ENCODE measurements around the gene LIX1L. TPM values are rescaled to one million over a fixed set of nuclear protein-coding genes. Genes with fewer than 3 reads are reported as not detected.

Gene LIX1L
- total and polyA plus RNA-seq, 2 donors (not counting 1 experiment from before 2014, with no cell fraction given): 14.2 to 63.3 TPM

DNA sequence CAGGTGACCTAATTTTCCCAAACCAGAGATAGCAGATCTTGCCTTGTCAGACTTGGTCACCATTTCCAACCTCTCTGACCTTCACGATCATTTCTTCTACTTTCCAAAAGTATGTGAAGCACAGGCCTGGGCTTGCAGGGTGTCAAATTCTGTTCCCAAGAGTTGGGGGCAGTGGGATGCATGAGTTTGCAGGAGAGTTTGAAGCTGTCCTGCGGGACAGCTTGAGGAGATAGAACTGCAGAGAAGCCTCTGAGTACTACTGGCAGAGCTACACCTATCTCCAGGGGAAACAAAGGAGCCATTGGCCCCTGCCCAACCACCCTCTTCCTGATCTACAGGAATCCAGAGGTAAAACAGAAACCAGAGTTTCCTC, 27.3 kb upstream of the LIX1L start:
- no peak for TF ChIP-seq EZH2 (IDR thresholded peaks at IDR 0.05; ENCODE audit: low read length, missing control alignments)
- TF ChIP-seq, protein P1, sequence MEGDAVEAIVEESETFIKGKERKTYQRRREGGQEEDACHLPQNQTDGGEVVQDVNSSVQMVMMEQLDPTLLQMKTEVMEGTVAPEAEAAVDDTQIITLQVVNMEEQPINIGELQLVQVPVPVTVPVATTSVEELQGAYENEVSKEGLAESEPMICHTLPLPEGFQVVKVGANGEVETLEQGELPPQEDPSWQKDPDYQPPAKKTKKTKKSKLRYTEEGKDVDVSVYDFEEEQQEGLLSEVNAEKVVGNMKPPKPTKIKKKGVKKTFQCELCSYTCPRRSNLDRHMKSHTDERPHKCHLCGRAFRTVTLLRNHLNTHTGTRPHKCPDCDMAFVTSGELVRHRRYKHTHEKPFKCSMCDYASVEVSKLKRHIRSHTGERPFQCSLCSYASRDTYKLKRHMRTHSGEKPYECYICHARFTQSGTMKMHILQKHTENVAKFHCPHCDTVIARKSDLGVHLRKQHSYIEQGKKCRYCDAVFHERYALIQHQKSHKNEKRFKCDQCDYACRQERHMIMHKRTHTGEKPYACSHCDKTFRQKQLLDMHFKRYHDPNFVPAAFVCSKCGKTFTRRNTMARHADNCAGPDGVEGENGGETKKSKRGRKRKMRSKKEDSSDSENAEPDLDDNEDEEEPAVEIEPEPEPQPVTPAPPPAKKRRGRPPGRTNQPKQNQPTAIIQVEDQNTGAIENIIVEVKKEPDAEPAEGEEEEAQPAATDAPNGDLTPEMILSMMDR (conservative IDR thresholded peaks at IDR 0.05 in 1 of 2, IDR thresholded peaks at IDR 0.05 in 1 of 2; ENCODE audit: low read depth in 1 of 2, low read length in 2 of 2): no peak
- H3K9ac ChIP-seq (ENCODE audit: insufficient read depth, low read length): no peak overlapping the region
- H4K20me1 ChIP-seq (ENCODE audit: control insufficient read depth, extremely low read depth, insufficient read depth, low read length): no peaks in the 10 kb centered on the region
- DNase-seq (ENCODE audit: low read depth in 2 of 2): no peak
- H3K79me2 ChIP-seq (ENCODE audit: control insufficient read depth, insufficient read depth, low read length): no peaks in the 10 kb centered on the region
- H3K27ac ChIP-seq (ENCODE audit: insufficient read depth, low read length): no peak overlapping the region
- H3K4me1 ChIP-seq (ENCODE audit: control insufficient read depth, extremely low read depth, insufficient read depth, low read length): peaks cover 12% of the 10 kb centered on the region
- no peaks in the 10 kb centered on the region for H3K9me3 ChIP-seq (ENCODE audit: control insufficient read depth, insufficient read depth, low read depth, low read length)
- no peaks in the 10 kb centered on the region for H3K27me3 ChIP-seq (ENCODE audit: control insufficient read depth, insufficient read depth, low read length)
- H3K4me2 ChIP-seq (ENCODE audit: extremely low read depth, insufficient read depth, low read length): peak overlapping the region; percentile 66
- peak overlapping the region; percentile 66 for H2AFZ ChIP-seq (ENCODE audit: low read length)
- no peak overlapping the region for H3K4me3 ChIP-seq (replicated peaks in 1 of 4; ENCODE audit: control extremely low read depth in 1 of 4, insufficient read depth in 1 of 4, low read depth in 3 of 4, low read length in 4 of 4)
- H3K36me3 ChIP-seq (ENCODE audit: control insufficient read depth, insufficient read depth, low read length): no peaks in the 10 kb centered on the region

GRCh38 chr1:145983960-145984830, 26.4 kb upstream of the LIX1L start:
- no peak for DNase-seq (ENCODE audit: low read depth in 2 of 2)
- no peaks in the 10 kb centered on the region for H4K20me1 ChIP-seq (ENCODE audit: control insufficient read depth, extremely low read depth, insufficient read depth, low read length)
- TF ChIP-seq, protein P1 (conservative IDR thresholded peaks at IDR 0.05 in 1 of 2, IDR thresholded peaks at IDR 0.05 in 1 of 2; ENCODE audit: low read depth in 1 of 2, low read length in 2 of 2): no peak
- TF ChIP-seq EZH2 (IDR thresholded peaks at IDR 0.05; ENCODE audit: low read length, missing control alignments): no peak
- H3K79me2 ChIP-seq (ENCODE audit: control insufficient read depth, insufficient read depth, low read length): no peaks in the 10 kb centered on the region
- H3K4me1 ChIP-seq (ENCODE audit: control insufficient read depth, extremely low read depth, insufficient read depth, low read length): peaks cover 16% of the 10 kb centered on the region
- H3K36me3 ChIP-seq (ENCODE audit: control insufficient read depth, insufficient read depth, low read length): no peaks in the 10 kb centered on the region
- no peak overlapping the region for H2AFZ ChIP-seq (ENCODE audit: low read length)
- no peaks in the 10 kb centered on the region for H3K27me3 ChIP-seq (ENCODE audit: control insufficient read depth, insufficient read depth, low read length)
- no peak overlapping the region for H3K4me3 ChIP-seq (replicated peaks in 1 of 4; ENCODE audit: control extremely low read depth in 1 of 4, insufficient read depth in 1 of 4, low read depth in 3 of 4, low read length in 4 of 4)
- no peak overlapping the region for H3K4me2 ChIP-seq (ENCODE audit: extremely low read depth, insufficient read depth, low read length)
- no peak overlapping the region for H3K27ac ChIP-seq (ENCODE audit: insufficient read depth, low read length)
- H3K9me3 ChIP-seq (ENCODE audit: control insufficient read depth, insufficient read depth, low read depth, low read length): no peaks in the 10 kb centered on the region
- no peak overlapping the region for H3K9ac ChIP-seq (ENCODE audit: insufficient read depth, low read length)

DNA sequence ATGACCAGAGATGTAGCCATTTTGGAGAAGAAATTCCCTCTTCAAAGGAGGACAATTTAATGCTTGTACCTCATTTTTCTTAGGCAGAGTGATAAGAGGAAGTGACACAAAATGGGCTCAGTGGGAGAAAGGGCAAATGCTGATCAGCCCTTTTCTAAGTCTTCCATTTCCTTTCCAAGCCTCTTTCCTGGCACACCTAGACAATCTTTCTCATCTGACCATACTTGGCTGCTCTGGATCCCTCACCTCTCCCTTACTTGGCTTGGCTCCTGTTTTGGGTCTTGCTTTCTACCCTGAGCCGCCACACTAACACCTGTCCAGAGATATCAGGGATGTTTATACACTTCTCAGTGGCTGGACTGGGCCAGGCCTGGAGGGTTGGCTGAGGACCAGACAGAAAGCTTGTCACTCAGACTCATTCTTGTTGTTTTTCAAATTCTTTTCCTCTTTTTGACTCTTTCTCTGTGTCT, 25.4 kb upstream of the LIX1L start:
- Histone ChIP-seq H3K36me3 (ENCODE audit: control insufficient read depth, insufficient read depth, low read length) (no peaks in the 10 kb centered on the region), H3K9ac (ENCODE audit: insufficient read depth, low read length) (no peak overlapping the region), H3K4me1 (ENCODE audit: control insufficient read depth, extremely low read depth, insufficient read depth, low read length) (peaks cover 24% of the 10 kb centered on the region), H3K9me3 (ENCODE audit: control insufficient read depth, insufficient read depth, low read depth, low read length) (no peaks in the 10 kb centered on the region), H2AFZ (ENCODE audit: low read length) (no peak overlapping the region), H3K79me2 (ENCODE audit: control insufficient read depth, insufficient read depth, low read length) (no peaks in the 10 kb centered on the region), H3K4me2 (ENCODE audit: extremely low read depth, insufficient read depth, low read length) (no peak overlapping the region), H3K27ac (ENCODE audit: insufficient read depth, low read length) (no peak overlapping the region), H4K20me1 (ENCODE audit: control insufficient read depth, extremely low read depth, insufficient read depth, low read length) (no peaks in the 10 kb centered on the region), H3K4me3 (replicated peaks in 1 of 4; ENCODE audit: control extremely low read depth in 1 of 4, insufficient read depth in 1 of 4, low read depth in 3 of 4, low read length in 4 of 4) (no peak overlapping the region), H3K27me3 (ENCODE audit: control insufficient read depth, insufficient read depth, low read length) (no peaks in the 10 kb centered on the region)
- TF ChIP-seq, protein P1 (conservative IDR thresholded peaks at IDR 0.05 in 1 of 2, IDR thresholded peaks at IDR 0.05 in 1 of 2; ENCODE audit: low read depth in 1 of 2, low read length in 2 of 2): no peak
- TF ChIP-seq EZH2 (IDR thresholded peaks at IDR 0.05; ENCODE audit: low read length, missing control alignments): no peak
- no peak for DNase-seq (ENCODE audit: low read depth in 2 of 2)
